HEK293T (cell line): ENCODE data around the gene BMAL1.

ENCODE experiments used
- CTCF ChIA-PET: fragments of 350-600 bp; formaldehyde crosslinking; extraction: SDS; loops from one replicate; lab custom pipeline; 2021; ENCODE audit warnings: antibody characterized with exemption, inconsistent platforms; lab: Yijun Ruan, JAX
- POLR2A ChIA-PET: fragments of 350-600 bp; formaldehyde crosslinking; extraction: SDS; loops from one replicate; lab custom pipeline; 2020; ENCODE audit warnings: antibody characterized with exemption, inconsistent platforms; lab: Yijun Ruan, JAX
- DNase-seq: peaks from one replicate; pipeline ENCODE4 v3.0.0; 2012; ENCODE audit warnings: mixed read lengths; ENCODE audit errors: extremely low spot score
- ARNT ChIP-seq: fragments of 450-650 bp; IDR thresholded peaks from 2 replicates; pipeline ENCODE4 v1.6.1; 2017; ENCODE audit warnings: mild to moderate bottlenecking
- BHLHE40 ChIP-seq: fragments of 450-650 bp; IDR thresholded peaks from 2 replicates; pipeline ENCODE4 v1.6.1; 2016; ENCODE audit warnings: mild to moderate bottlenecking, moderate library complexity, borderline replicate concordance
- CTBP1 ChIP-seq: fragments of 450-650 bp; IDR thresholded peaks from 2 replicates; pipeline ENCODE4 v1.6.1; 2016; ENCODE audit warnings: borderline replicate concordance
- ELF4 ChIP-seq: fragments of 450-650 bp; IDR thresholded peaks from 2 replicates; pipeline ENCODE4 v1.6.1; 2017; ENCODE audit warnings: antibody characterized with exemption
- FOXA1 ChIP-seq: fragments of 450-650 bp; IDR thresholded peaks from 2 replicates; pipeline ENCODE4 v1.6.1; 2016; ENCODE audit warnings: mild to moderate bottlenecking
- FOXK2 ChIP-seq: fragments of 450-650 bp; IDR thresholded peaks from 2 replicates; pipeline ENCODE4 v1.6.1; 2016; ENCODE audit warnings: mild to moderate bottlenecking
- FOXM1 ChIP-seq: fragments of 450-650 bp; IDR thresholded peaks from 2 replicates; pipeline ENCODE4 v1.6.1; 2017; ENCODE audit warnings: mild to moderate bottlenecking, borderline replicate concordance
- HDGF ChIP-seq: fragments of 450-650 bp; IDR thresholded peaks from 2 replicates; pipeline ENCODE4 v1.6.1; 2017; ENCODE audit warnings: antibody characterized with exemption, borderline replicate concordance
- L3MBTL2 ChIP-seq: fragments of 450-650 bp; conservative IDR thresholded peaks from 2 replicates; pipeline ENCODE4 v1.6.1; 2016; ENCODE audit warnings: mild to moderate bottlenecking
- LEF1 ChIP-seq: fragments of 450-650 bp; IDR thresholded peaks from 2 replicates; pipeline ENCODE4 v1.6.1; 2017; ENCODE audit warnings: mild to moderate bottlenecking, borderline replicate concordance
- NFRKB ChIP-seq: fragments of 450-650 bp; IDR thresholded peaks from 2 replicates; pipeline ENCODE4 v1.6.1; 2016; ENCODE audit warnings: mild to moderate bottlenecking, moderate library complexity
- PKNOX1 ChIP-seq: fragments of 450-650 bp; IDR thresholded peaks from 2 replicates; pipeline ENCODE4 v1.6.1; 2016
- SP1 ChIP-seq: fragments of 450-650 bp; IDR thresholded peaks from 2 replicates; pipeline ENCODE4 v1.6.1; 2017
- SUZ12 ChIP-seq: fragments of 450-650 bp; IDR thresholded peaks from 2 replicates; pipeline ENCODE4 v1.6.1; 2016; ENCODE audit warnings: mild to moderate bottlenecking
- TARDBP ChIP-seq: fragments of 450-650 bp; IDR thresholded peaks from 2 replicates; pipeline ENCODE4 v1.6.1; 2016
- ZNF384 ChIP-seq: fragments of 450-650 bp; IDR thresholded peaks from 2 replicates; pipeline ENCODE4 v1.6.1; 2016

Gene BMAL1

GRCh38 chr11:13298765-13299164 lies 21.2 kb downstream of the BMAL1 start:
- no peak for DNase-seq
- ChIA-PET CTCF (no interaction called here), POLR2A (no interaction called here)
- TF ChIP-seq ZNF384 (no peak), PKNOX1 (no peak), SP1 (no peak), CTBP1 (no peak), SUZ12 (no peak), L3MBTL2 (no peak), FOXK2 (no peak), NFRKB (no peak), ELF4 (no peak)

GRCh38 chr11:13301522-13301921 lies 23.9 kb downstream of the BMAL1 start:
- POLR2A ChIA-PET, result no interaction called here
- DNase-seq, result no peak
- CTCF ChIA-PET, result interaction anchor here (0.7 kb wide), 1 partner anchor 1334 kb away, joined by 3 read pairs; no protein-coding TSS in a partner anchor
- TF ChIP-seq PKNOX1 (no peak), ARNT (no peak), L3MBTL2 (no peak), NFRKB (no peak), ZNF384 (no peak), FOXM1 (no peak), SUZ12 (no peak), LEF1 (no peak), FOXA1 (no peak), TARDBP (no peak), CTBP1 (no peak), SP1 (no peak), BHLHE40 (no peak), FOXK2 (no peak), HDGF (no peak), ELF4 (no peak)

- TF ChIP-seq HDGF (no peak), ARNT (no peak), CTBP1 (no peak), ZNF384 (no peak), PKNOX1 (no peak), FOXM1 (no peak)
- POLR2A ChIA-PET, result interaction anchor here (0.6 kb wide), 1 partner anchor 365 kb away, joined by 3 read pairs; no protein-coding TSS in a partner anchor
- DNase-seq, result no peak
- CTCF ChIA-PET, result no interaction called here
These were observed 24.9 kb downstream of the BMAL1 start for GRCh38 chr11:13302420-13302958.

- ChIA-PET POLR2A (no interaction called here), CTCF (no interaction called here)
- TF ChIP-seq ARNT, result no peak
- DNase-seq, result no peak
These were observed 26.4 kb downstream of the BMAL1 start for GRCh38 chr11:13303668-13304649.

- TF ChIP-seq ELF4, result no peak
- no peak for TF ChIP-seq BHLHE40
- CTCF ChIA-PET, result no interaction called here
- DNase-seq, result no peak
- POLR2A ChIA-PET, result no interaction called here
These were observed 27.2 kb downstream of the BMAL1 start for GRCh38 chr11:13304655-13305335.

GRCh38 chr11:13308704-13309103 lies 31.1 kb downstream of the BMAL1 start:
- no peak for DNase-seq
- CTCF ChIA-PET, result no interaction called here
- POLR2A ChIA-PET, result no interaction called here
- TF ChIP-seq HDGF, result no peak
- no peak for TF ChIP-seq L3MBTL2
- no peak for TF ChIP-seq ZNF384
- no peak for TF ChIP-seq BHLHE40
- TF ChIP-seq SP1, result no peak
- no peak for TF ChIP-seq CTBP1

- TF ChIP-seq FOXA1 (no peak), ELF4 (no peak), HDGF (no peak), SP1 (no peak), ZNF384 (no peak), CTBP1 (no peak), FOXM1 (no peak), LEF1 (no peak), NFRKB (no peak), SUZ12 (no peak)
- CTCF ChIA-PET, result no interaction called here
- POLR2A ChIA-PET, result no interaction called here
- no peak for DNase-seq
These were observed 31.6 kb downstream of the BMAL1 start for GRCh38 chr11:13309156-13309555.
